ENCODE measurements around the gene KRTAP3-3.

DNA sequence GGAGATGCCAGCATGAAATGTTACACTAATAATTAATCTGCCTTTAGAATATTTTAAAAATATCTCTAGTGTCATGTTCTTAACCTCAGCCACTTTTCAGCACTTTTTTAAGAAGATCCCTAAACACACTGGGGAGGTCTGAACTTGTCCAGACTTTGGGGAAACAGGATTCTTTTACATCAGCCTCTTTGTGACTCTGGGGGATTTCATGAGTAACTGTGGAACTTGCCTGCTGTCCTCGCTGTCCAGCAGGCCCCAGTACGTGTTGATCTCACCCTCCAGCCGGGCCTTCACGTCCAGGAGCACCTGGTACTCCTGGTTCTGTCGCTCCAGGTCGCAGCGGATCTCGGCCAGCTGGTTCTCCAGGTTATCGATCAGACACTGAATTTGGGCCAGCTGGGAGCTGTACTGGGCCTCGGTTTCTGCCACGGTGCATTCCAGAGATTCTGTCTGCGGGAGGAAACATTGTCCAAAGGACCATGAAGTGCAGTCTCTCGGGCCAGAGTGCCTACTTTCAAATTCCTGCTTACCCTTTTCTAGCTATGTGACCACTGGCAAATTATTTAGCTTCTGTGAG lies 15.3 kb downstream of the KRTAP3-3 start:
- TF ChIP-seq POLR2A (IDR thresholded peaks at IDR 0.05): no peak
- TF ChIP-seq, protein P1, sequence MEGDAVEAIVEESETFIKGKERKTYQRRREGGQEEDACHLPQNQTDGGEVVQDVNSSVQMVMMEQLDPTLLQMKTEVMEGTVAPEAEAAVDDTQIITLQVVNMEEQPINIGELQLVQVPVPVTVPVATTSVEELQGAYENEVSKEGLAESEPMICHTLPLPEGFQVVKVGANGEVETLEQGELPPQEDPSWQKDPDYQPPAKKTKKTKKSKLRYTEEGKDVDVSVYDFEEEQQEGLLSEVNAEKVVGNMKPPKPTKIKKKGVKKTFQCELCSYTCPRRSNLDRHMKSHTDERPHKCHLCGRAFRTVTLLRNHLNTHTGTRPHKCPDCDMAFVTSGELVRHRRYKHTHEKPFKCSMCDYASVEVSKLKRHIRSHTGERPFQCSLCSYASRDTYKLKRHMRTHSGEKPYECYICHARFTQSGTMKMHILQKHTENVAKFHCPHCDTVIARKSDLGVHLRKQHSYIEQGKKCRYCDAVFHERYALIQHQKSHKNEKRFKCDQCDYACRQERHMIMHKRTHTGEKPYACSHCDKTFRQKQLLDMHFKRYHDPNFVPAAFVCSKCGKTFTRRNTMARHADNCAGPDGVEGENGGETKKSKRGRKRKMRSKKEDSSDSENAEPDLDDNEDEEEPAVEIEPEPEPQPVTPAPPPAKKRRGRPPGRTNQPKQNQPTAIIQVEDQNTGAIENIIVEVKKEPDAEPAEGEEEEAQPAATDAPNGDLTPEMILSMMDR (IDR thresholded peaks at IDR 0.05): no peak

All from adrenal gland (tissue), 5 donors.